ENCODE measurements around the gene ZNF276. TPM values are rescaled to one million over a fixed set of nuclear protein-coding genes. Genes with fewer than 3 reads are reported as not detected.

The ZNF276 gene
- total and polyA plus RNA-seq, 2 of the 8 experiments (the other 6 are each of a cell fraction or from before 2014, with no cell fraction given), result 6.4 to 9.3 TPM

GRCh38 chr16:89708481-89708931 lies 12.8 kb upstream of the ZNF276 start:
- Histone ChIP-seq H4K20me1 (replicated peaks in 1 of 2; ENCODE audit: control insufficient read depth in 1 of 2, insufficient read depth in 2 of 2, low read length in 2 of 2) (peaks cover 0 to 5% of the 10 kb centered on the region in 2 experiments), H2BK12ac (ENCODE audit: low read depth, low read length) (peak overlapping the region; percentile 80; the same call in 1 of the 2 replicates), H3K4me1 (replicated peaks in 1 of 4; ENCODE audit: control insufficient read depth in 3 of 4, insufficient read depth in 4 of 4, low read length in 3 of 4) (peaks cover 0 to 18% (median 13%) of the 10 kb centered on the region in 4 experiments; a peak in 6 of 7 replicates), H3K4me3 (ENCODE audit: extremely low read depth in 1 of 4, insufficient read depth in 2 of 4, low read depth in 3 of 4, low read length in 4 of 4) (no peak overlapping the region), H3K9ac (replicated peaks in 1 of 4; ENCODE audit: extremely low read depth in 1 of 4, low read depth in 3 of 4, low read length in 3 of 4) (no peak overlapping the region), H2BK5ac (ENCODE audit: low read depth, low read length) (peak overlapping the region; percentile 8; the same call in 1 of the 2 replicates), H2AK5ac (ENCODE audit: low read depth, low read length) (0 out of 2 replicates have a peak overlapping the region, but pooled peaks have one; percentile 4), H3K18ac (ENCODE audit: extremely low read depth, low read length) (peak overlapping the region; percentile 24; the same call in 1 of the 2 replicates), H2BK120ac (replicated peaks; ENCODE audit: low read depth, low read length) (no peak overlapping the region), H2BK15ac (ENCODE audit: low read length) (peak overlapping the region; percentile 18; the same call in 1 of the 2 replicates), H4K5ac (ENCODE audit: insufficient read length, low read depth, low read length) (no peak overlapping the region), H3K36me3 (ENCODE audit: control insufficient read depth in 2 of 4, insufficient read depth in 4 of 4, low read length in 3 of 4) (peaks cover 0 to 2% (median under 1%) of the 10 kb centered on the region in 4 experiments; a peak in 2 of 8 replicates), H2BK20ac (ENCODE audit: low read length) (no peak overlapping the region), H3K27ac (ENCODE audit: low read depth, low read length) (no peak overlapping the region), H4K8ac (ENCODE audit: extremely low read depth, insufficient read depth, low read length) (no peak overlapping the region), H3K23me2 (ENCODE audit: low read depth, low read length) (peaks cover 3% of the 10 kb centered on the region; the same call in 1 of the 2 replicates), H3K4me2 (ENCODE audit: insufficient read depth in 1 of 2, low read depth in 2 of 2, low read length in 2 of 2) (0 out of 4 replicates have a peak overlapping the region, but pooled peaks of 1 of the 2 experiments have one; percentile 6), H3K4ac (replicated peaks; ENCODE audit: insufficient read length, low read depth, low read length) (no peak overlapping the region), H3K23ac (ENCODE audit: insufficient read length) (no peak overlapping the region), H3K27me3 (replicated peaks in 1 of 4; ENCODE audit: control insufficient read depth in 3 of 4, extremely low read depth in 1 of 4, insufficient read depth in 3 of 4, low read length in 3 of 4) (peaks cover 0 to 7% (median 2%) of the 10 kb centered on the region in 4 experiments; a peak in 2 of 7 replicates), H3K79me1 (ENCODE audit: low read depth, low read length) (no peaks in the 10 kb centered on the region), H3K79me2 (ENCODE audit: control insufficient read depth in 1 of 2, insufficient read depth in 2 of 2, low read length in 2 of 2) (no peaks in the 10 kb centered on the region), H3K14ac (ENCODE audit: insufficient read length) (no peak overlapping the region), H4K91ac (replicated peaks; ENCODE audit: insufficient read length, low read length) (no peak overlapping the region), H2AFZ (ENCODE audit: low read length) (no peak overlapping the region), H3K56ac (replicated peaks; ENCODE audit: insufficient read length, low read depth, low read length) (no peak overlapping the region), H3K9me3 (ENCODE audit: insufficient read depth in 2 of 2, low read depth in 1 of 2, low read length in 1 of 2) (no peaks in the 10 kb centered on the region)
- TF ChIP-seq KDM1A (IDR thresholded peaks at IDR 0.05; ENCODE audit: borderline replicate concordance, low read length), result no peak
- TF ChIP-seq TAF7 (optimal IDR thresholded peaks at IDR 0.05; ENCODE audit: borderline replicate concordance, low read depth, low read length), result no peak
- TF ChIP-seq RXRA (IDR thresholded peaks at IDR 0.05; ENCODE audit: insufficient read depth, low read depth, low read length), result no peak
- no peak for TF ChIP-seq CREB1 (IDR thresholded peaks at IDR 0.05)
- TF ChIP-seq RNF2 (IDR thresholded peaks at IDR 0.05; ENCODE audit: borderline replicate concordance, low read depth, low read length, missing control alignments, poor library complexity, severe bottlenecking), result no peak
- no peak for TF ChIP-seq TAF1 (IDR thresholded peaks at IDR 0.05; ENCODE audit: low read depth, low read length)
- no peak for TF ChIP-seq ATF3 (IDR thresholded peaks at IDR 0.05; ENCODE audit: insufficient read depth, low read depth, low read length)
- no peak for TF ChIP-seq FOSL1 (IDR thresholded peaks at IDR 0.05; ENCODE audit: insufficient read depth, low read depth, low read length)
- 88% methylated on average over 17 of the region's 19 CpGs; no CpG with 5 or more reads in 1 of the 2 experiments for WGBS, 2 experiments (ENCODE audit: extremely low coverage in 1 of 2, insufficient coverage in 1 of 2, insufficient read length in 1 of 2, insufficient replicate concordance in 2 of 2, low coverage in 1 of 2, low lambda C conversion rate in 2 of 2, missing lambda C conversion rate in 1 of 2)
- no peak for FAIRE-seq
- DNase-seq (ENCODE audit: low read depth in 1 of 2, low spot score in 2 of 2), result no peak
- ChIA-PET CTCF (ENCODE audit: partially characterized antibody) (interaction anchor here (0.9 to 7.2 kb wide), 9 partner anchors 8 to 202 kb away, joined by 3 to 69 read pairs (median 9); partner anchors contain the start of gene SPATA2L), POLR2A (ENCODE audit: partially characterized antibody) (interaction anchor here (1.8 to 16.7 kb wide), 4 partner anchors 8 to 21 kb away, joined by 6 to 193 read pairs (median 67); partner anchors contain the start of gene VPS9D1)

Measured in H1 (cell line).